Omental fat pad (tissue), 4 donors: Measurements from ENCODE around the gene NUDCD2. TPM values are rescaled to one million over a fixed set of nuclear protein-coding genes. Genes with fewer than 3 reads are reported as not detected.
A peak's percentile ranks its signal among the peaks of the same experiment; 100 is the strongest.

Source experiments
- ATAC-seq: fragments of 150-250 bp; one replicate; pipeline ENCODE4 v1.9.1; 2016; ENCODE audit warnings: mild to moderate bottlenecking, moderate library complexity; ENCODE audit not compliant: low FRiP score
- DNase-seq: peaks from one replicate; pipeline ENCODE4 v3.0.0-alpha.2; 2019; ENCODE audit warnings: low spot score
- CTCF ChIP-seq, 3 donors: fragments of 450-650 bp; IDR thresholded peaks; one replicate each; pipeline ENCODE4 v1.5.1; 2016 to 2017; ENCODE audit warnings: antibody characterized with exemption in 3 of 3, mild to moderate bottlenecking in 3 of 3, moderate library complexity in 2 of 3
- total RNA-seq, 4 donors: library from RNA; depleted of rRNA; stranded (reverse); fragments of >200 nt; gene quantifications; one replicate each; pipeline ENCODE4 v1.1.0, GENCODE V29; 2016

NUDCD2 gene
- total RNA-seq, 4 donors from 2014 or later: 5.2 to 9.8 (median 5.9) TPM

DNA sequence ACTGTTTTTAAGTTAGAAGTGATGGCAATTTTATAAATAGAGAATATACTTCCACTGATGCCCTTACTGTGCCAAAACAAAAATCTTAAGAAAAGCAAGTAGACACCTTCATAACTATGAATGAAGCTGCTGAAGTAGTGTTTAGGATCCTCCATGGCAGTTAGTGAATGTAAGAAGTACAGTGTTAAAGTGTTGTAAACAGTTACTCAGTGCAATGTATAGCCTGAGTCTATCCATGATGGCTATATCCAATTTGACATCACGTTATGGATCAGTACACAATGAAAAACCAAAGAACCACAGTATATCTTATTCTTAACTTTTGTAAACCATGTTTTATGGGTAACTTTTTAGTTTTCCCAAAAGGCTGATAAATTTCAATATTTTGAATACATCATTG lies 15.4 kb downstream of the NUDCD2 start:
- TF ChIP-seq CTCF (IDR thresholded peaks at IDR 0.05): no peak
- no peak for ATAC-seq
- no peak for DNase-seq

GRCh38 chr5:163440954-163441353 lies 18.9 kb downstream of the NUDCD2 start:
- DNase-seq: no peak

DNA sequence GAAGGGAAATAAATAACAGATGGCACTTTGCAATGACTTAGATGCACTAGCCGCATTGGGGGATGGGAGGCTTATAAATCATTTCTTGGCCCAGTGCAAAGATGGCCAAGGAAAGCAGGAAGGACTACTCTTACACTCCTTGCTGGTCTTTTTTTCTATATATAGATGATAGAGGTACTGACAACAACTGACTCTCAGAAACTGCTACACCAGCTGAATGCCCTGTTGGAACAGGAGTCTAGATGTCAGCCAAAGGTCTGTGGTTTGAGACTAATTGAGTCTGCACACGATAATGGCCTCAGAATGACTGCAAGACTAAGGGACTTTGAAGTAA lies 20.8 kb downstream of the NUDCD2 start:
- ATAC-seq (no peak), DNase-seq (no peak)
- no peak for TF ChIP-seq CTCF (IDR thresholded peaks at IDR 0.05)

More at GRCh38 chr5:163440954-163441353, 18.9 kb downstream of the NUDCD2 start:
- no peak for TF ChIP-seq CTCF (IDR thresholded peaks at IDR 0.05)
- no peak for ATAC-seq

GRCh38 chr5:163437309-163438182 lies 22.4 kb downstream of the NUDCD2 start, which contains the start of gene CCNG1:
TSS of gene CCNG1 (plus strand) at chr5:163437595. CDS start at chr5:163439257, 1,662 bp downstream.
- no peak for TF ChIP-seq CTCF (IDR thresholded peaks at IDR 0.05)
- DNase-seq (peak; percentile 84), ATAC-seq (peak; percentile 100)

DNA sequence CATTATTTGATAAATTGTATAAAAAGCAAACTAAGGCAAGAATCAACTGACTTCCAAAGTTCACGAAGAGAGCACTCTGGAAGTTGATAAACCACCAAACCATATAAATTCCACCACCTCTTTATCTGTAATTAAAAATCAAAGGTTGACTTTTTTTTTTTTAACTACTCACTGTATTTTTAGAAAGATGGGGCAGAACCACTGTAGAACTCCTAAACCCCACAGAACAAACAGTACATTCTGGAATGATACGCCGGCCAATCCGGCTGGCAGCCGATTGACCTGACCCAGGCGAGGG lies 22.9 kb downstream of the NUDCD2 start:
- DNase-seq (no peak), ATAC-seq (no peak)
- TF ChIP-seq CTCF (IDR thresholded peaks at IDR 0.05): no peak

DNA sequence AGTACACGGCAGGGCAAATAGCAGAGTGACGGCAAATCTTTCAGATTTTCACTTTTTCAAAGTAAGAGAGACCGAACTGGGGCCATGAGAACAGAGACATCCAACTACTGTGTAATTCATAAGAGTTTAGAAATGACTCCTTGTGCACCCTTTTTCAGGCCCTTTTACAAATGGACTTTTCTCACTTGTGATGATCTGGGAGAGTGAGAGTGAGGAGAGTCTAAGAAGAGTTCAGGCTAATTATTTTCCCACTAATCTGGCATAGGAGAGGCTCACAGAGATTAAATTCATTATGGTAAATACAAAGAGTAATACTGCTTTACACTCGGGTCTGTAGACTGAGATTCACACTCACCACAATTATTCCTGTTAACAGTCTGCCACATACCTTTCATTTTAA lies 23.4 kb downstream of the NUDCD2 start:
- no peak for ATAC-seq
- no peak for DNase-seq
- no peak for TF ChIP-seq CTCF (IDR thresholded peaks at IDR 0.05)

GRCh38 chr5:163434401-163434866 lies 25.5 kb downstream of the NUDCD2 start:
- DNase-seq: no peak
- ATAC-seq: peak; percentile 7
- TF ChIP-seq CTCF (IDR thresholded peaks at IDR 0.05): no peak
